ENCODE measurements around the gene SLC1A2.

The SLC1A2 gene

DNA sequence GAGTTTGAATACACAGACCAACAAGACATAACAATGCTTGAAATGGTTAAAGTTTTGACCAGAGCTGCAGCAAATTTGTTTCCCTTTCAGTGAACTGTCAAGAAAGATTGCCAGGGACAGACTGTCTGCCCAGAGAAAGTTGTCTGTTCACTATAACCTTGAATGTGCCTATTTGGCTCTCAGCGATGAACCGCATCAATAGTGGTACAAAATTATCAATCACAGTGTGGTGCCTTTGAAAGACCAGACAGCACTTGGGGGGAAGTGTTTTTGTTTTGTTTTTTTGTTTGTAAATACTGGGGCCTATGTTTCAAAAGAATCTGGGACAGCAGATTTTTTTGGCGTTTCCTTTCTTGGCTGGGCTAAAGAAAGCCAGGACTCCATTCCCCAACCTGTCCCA is 157.3 kb downstream of the SLC1A2 start:
- H3K4me2 ChIP-seq (ENCODE audit: low read depth, low read length, poor library complexity, severe bottlenecking): no peak overlapping the region
- H3K9me3 ChIP-seq (ENCODE audit: insufficient read depth, low read length): no peaks in the 10 kb centered on the region
- no peaks in the 10 kb centered on the region for H3K79me2 ChIP-seq (ENCODE audit: insufficient read depth, low read length)
- no peak overlapping the region for H3K9ac ChIP-seq (ENCODE audit: low read length)
- no peak for TF ChIP-seq EZH2phosphoT487 (conservative IDR thresholded peaks at IDR 0.05; ENCODE audit: low read length)
- TF ChIP-seq, protein P1, sequence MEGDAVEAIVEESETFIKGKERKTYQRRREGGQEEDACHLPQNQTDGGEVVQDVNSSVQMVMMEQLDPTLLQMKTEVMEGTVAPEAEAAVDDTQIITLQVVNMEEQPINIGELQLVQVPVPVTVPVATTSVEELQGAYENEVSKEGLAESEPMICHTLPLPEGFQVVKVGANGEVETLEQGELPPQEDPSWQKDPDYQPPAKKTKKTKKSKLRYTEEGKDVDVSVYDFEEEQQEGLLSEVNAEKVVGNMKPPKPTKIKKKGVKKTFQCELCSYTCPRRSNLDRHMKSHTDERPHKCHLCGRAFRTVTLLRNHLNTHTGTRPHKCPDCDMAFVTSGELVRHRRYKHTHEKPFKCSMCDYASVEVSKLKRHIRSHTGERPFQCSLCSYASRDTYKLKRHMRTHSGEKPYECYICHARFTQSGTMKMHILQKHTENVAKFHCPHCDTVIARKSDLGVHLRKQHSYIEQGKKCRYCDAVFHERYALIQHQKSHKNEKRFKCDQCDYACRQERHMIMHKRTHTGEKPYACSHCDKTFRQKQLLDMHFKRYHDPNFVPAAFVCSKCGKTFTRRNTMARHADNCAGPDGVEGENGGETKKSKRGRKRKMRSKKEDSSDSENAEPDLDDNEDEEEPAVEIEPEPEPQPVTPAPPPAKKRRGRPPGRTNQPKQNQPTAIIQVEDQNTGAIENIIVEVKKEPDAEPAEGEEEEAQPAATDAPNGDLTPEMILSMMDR (IDR thresholded peaks at IDR 0.05; ENCODE audit: insufficient read depth, low read length, poor library complexity, severe bottlenecking): no peak
- no peaks in the 10 kb centered on the region for H3K36me3 ChIP-seq (ENCODE audit: low read length)
- no peak overlapping the region for H3K4me3 ChIP-seq (ENCODE audit: insufficient read depth, low read length, poor library complexity, severe bottlenecking)
- no peaks in the 10 kb centered on the region for H3K9me2 ChIP-seq (replicated peaks; ENCODE audit: insufficient read depth, low read length)
- H2AFZ ChIP-seq (ENCODE audit: low read depth, low read length, severe bottlenecking): no peak overlapping the region
- no peaks in the 10 kb centered on the region for H4K20me1 ChIP-seq (ENCODE audit: low read depth, low read length)
- H3K27ac ChIP-seq (ENCODE audit: low read depth, low read length): no peak overlapping the region
- no peaks in the 10 kb centered on the region for H3F3A ChIP-seq (ENCODE audit: insufficient read depth)
- no peaks in the 10 kb centered on the region for H3K27me3 ChIP-seq (ENCODE audit: low read length)

DNA sequence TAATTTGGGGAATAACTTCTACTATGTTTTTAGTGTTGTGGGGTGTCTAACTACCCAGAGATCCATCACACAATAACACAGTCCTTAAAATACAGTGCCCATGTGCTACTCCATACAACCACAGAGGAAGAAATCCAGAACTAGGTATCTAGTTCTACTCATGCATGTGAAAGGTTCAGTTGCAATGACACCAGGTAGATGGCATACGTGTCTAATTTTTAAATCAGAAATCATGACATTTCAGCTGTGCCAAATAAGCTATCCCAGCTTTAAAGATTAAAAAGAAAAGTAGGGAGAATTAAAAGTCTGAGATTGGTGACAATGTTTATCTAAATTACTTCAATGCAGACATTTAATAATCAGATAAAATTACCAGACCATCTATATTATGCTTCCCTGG is 158.2 kb downstream of the SLC1A2 start:
- no peak for TF ChIP-seq EZH2phosphoT487 (conservative IDR thresholded peaks at IDR 0.05; ENCODE audit: low read length)
- TF ChIP-seq, protein P1 (IDR thresholded peaks at IDR 0.05; ENCODE audit: insufficient read depth, low read length, poor library complexity, severe bottlenecking): no peak

DNA sequence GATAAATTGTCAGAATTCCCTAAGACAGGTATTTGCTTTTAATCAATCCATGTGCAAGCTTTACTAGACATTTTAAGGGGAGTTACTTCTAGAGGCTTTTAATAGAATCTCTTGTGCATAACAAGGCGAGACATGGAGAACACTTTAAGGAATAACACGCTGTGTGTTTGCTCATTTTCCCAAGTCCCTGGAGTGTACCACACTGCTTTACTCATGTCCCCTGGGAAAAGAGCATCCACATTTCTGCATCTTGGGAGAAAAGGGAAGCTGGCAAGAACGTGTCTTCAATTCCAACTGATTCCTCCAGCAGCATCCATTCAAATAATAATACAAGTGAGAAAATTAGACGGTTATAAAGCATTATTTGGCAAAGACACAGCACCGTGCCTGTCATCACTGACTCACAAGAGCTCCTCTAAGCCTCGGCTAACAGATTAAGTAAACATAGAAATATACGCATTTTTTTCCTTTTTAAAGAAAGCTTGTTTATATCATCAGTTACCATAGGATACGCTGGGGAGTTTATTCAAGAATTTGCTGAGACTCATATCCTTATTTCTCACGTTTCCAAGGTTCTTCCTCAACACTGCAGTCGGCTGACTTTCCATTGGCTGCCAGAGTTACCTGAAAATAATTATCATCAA is 158.9 kb downstream of the SLC1A2 start:
- no peak overlapping the region for H3K4me3 ChIP-seq (ENCODE audit: insufficient read depth, low read length, poor library complexity, severe bottlenecking)
- H3K9ac ChIP-seq (ENCODE audit: low read length): no peak overlapping the region
- H3K27ac ChIP-seq (ENCODE audit: low read depth, low read length): no peak overlapping the region
- TF ChIP-seq, protein P1 (IDR thresholded peaks at IDR 0.05; ENCODE audit: insufficient read depth, low read length, poor library complexity, severe bottlenecking): no peak
- TF ChIP-seq EZH2phosphoT487 (conservative IDR thresholded peaks at IDR 0.05; ENCODE audit: low read length): no peak
- no peak overlapping the region for H2AFZ ChIP-seq (ENCODE audit: low read depth, low read length, severe bottlenecking)
- no peaks in the 10 kb centered on the region for H3K27me3 ChIP-seq (ENCODE audit: low read length)
- H3K9me3 ChIP-seq (ENCODE audit: insufficient read depth, low read length): no peaks in the 10 kb centered on the region
- H3K79me2 ChIP-seq (ENCODE audit: insufficient read depth, low read length): no peaks in the 10 kb centered on the region
- no peaks in the 10 kb centered on the region for H4K20me1 ChIP-seq (ENCODE audit: low read depth, low read length)
- H3F3A ChIP-seq (ENCODE audit: insufficient read depth): no peaks in the 10 kb centered on the region
- no peak overlapping the region for H3K4me2 ChIP-seq (ENCODE audit: low read depth, low read length, poor library complexity, severe bottlenecking)
- H3K36me3 ChIP-seq (ENCODE audit: low read length): no peaks in the 10 kb centered on the region
- H3K9me2 ChIP-seq (replicated peaks; ENCODE audit: insufficient read depth, low read length): no peaks in the 10 kb centered on the region

More for the DNA sequence above, 158.2 kb downstream of the SLC1A2 start:
- H3K9me2 ChIP-seq (replicated peaks; ENCODE audit: insufficient read depth, low read length): no peaks in the 10 kb centered on the region
- no peaks in the 10 kb centered on the region for H4K20me1 ChIP-seq (ENCODE audit: low read depth, low read length)
- no peaks in the 10 kb centered on the region for H3K36me3 ChIP-seq (ENCODE audit: low read length)
- no peaks in the 10 kb centered on the region for H3K27me3 ChIP-seq (ENCODE audit: low read length)
- no peak overlapping the region for H3K4me3 ChIP-seq (ENCODE audit: insufficient read depth, low read length, poor library complexity, severe bottlenecking)
- no peaks in the 10 kb centered on the region for H3K9me3 ChIP-seq (ENCODE audit: insufficient read depth, low read length)
- no peak overlapping the region for H3K9ac ChIP-seq (ENCODE audit: low read length)
- H3K4me2 ChIP-seq (ENCODE audit: low read depth, low read length, poor library complexity, severe bottlenecking): no peak overlapping the region
- no peaks in the 10 kb centered on the region for H3K79me2 ChIP-seq (ENCODE audit: insufficient read depth, low read length)
- H3K27ac ChIP-seq (ENCODE audit: low read depth, low read length): no peak overlapping the region
- H3F3A ChIP-seq (ENCODE audit: insufficient read depth): no peaks in the 10 kb centered on the region
- H2AFZ ChIP-seq (ENCODE audit: low read depth, low read length, severe bottlenecking): no peak overlapping the region
